Prostate gland (tissue), 2 donors: ENCODE results near the gene SERPINB11. TPM values are rescaled to one million over a fixed set of nuclear protein-coding genes. Genes with fewer than 3 reads are reported as not detected.
"Not testable (repeated sequence)": the region's sequence is repeated elsewhere in the genome, so short reads cannot be mapped to it uniquely, and the experiment has no call there.

ENCODE experiments used
- DNase-seq: peaks from one replicate; pipeline ENCODE4 v3.0.0-alpha.2; 2019; ENCODE audit warnings: low spot score
- H3K27ac ChIP-seq, 2 donors: fragments of 200-600 bp; sonication (generic); 2 replicates each; pipeline ENCODE4 v1.5.1; 2017 to 2019
- H3K27me3 ChIP-seq: fragments of 200-600 bp; sonication (generic); replicated peaks from 2 replicates; pipeline ENCODE4 v1.5.1; 2019; ENCODE audit not compliant: insufficient read depth
- H3K36me3 ChIP-seq, 2 donors: fragments of 200-600 bp; sonication (generic); 1 replicate in 1 of 2; 2 replicates in 1 of 2; pipeline versions ENCODE4 v1.5.1 to v1.8.1; 2017 to 2019
- H3K4me1 ChIP-seq: fragments of 200-600 bp; sonication (generic); replicated peaks from 2 replicates; pipeline ENCODE4 v1.5.1; 2019
- H3K4me3 ChIP-seq, 2 donors: fragments of 200-600 bp; sonication (generic); 2 replicates each; pipeline ENCODE4 v1.5.1; 2017 to 2019
- H3K9me3 ChIP-seq: fragments of 200-600 bp; sonication (generic); 2 replicates; pipeline ENCODE4 v1.5.1; 2017
- CTCF ChIP-seq, 4 experiments: fragments of 200-600 bp in 2 of 4; fragments of 450-650 bp in 2 of 4; sonication (generic) in 2 of 4; IDR thresholded peaks; 1 replicate in 3 of 4; 2 replicates in 1 of 4; pipeline ENCODE4 v1.5.1; 2016 to 2019; ENCODE audit warnings: antibody characterized with exemption in 4 of 4, mild to moderate bottlenecking in 2 of 4, moderate library complexity in 2 of 4
- POLR2A ChIP-seq: fragments of 450-650 bp; IDR thresholded peaks from one replicate; pipeline ENCODE4 v1.6.1; 2016; ENCODE audit warnings: antibody characterized with exemption, mild to moderate bottlenecking
- POLR2AphosphoS5 ChIP-seq: sonication (generic); formaldehyde crosslinking; IDR thresholded peaks from one replicate; pipeline ENCODE4 v1.6.1; 2017; ENCODE audit warnings: antibody characterized with exemption
- WGBS: methylation state at CpG from one replicate; pipeline ENCODE4 v1.1.5; 2018; 5-methylcytosine and 5-hydroxymethylcytosine counted together
- intact Hi-C: fragments of 100-400 bp; cut with DNase I; formaldehyde crosslinking; loops from one replicate; pipeline ENCODE4 v1.14.2; 2022
- total RNA-seq, 2 donors: library from RNA; depleted of rRNA; stranded (reverse); fragments of >200 nt; gene quantifications; one replicate each; pipeline ENCODE4 v1.1.0, GENCODE V29; 2016

The SERPINB11 gene
- total RNA-seq, 2 donors from 2014 or later, result 10.3 to 37.8 TPM

GRCh38 chr18:63749489-63749888 lies 46.7 kb downstream of the SERPINB11 start:
- DNase-seq, result no peak
- Histone ChIP-seq H3K27ac (no peak overlapping the region), H3K4me3 (no peak overlapping the region), H3K27me3 (no peaks in the 10 kb centered on the region), H3K4me1 (no peaks in the 10 kb centered on the region), H3K9me3 (no peaks in the 10 kb centered on the region), H3K36me3 (no peaks in the 10 kb centered on the region)
- TF ChIP-seq CTCF (IDR thresholded peaks at IDR 0.05) (no peak), POLR2A (no peak), POLR2AphosphoS5 (no peak)
- intact Hi-C loops, result no loop called here
- 88% methylated on average over 1 of the region's 1 CpG for WGBS

GRCh38 chr18:63752636-63753035 lies 49.9 kb downstream of the SERPINB11 start:
- intact Hi-C loops, result no loop called here
- no peak for DNase-seq
- Histone ChIP-seq H3K27ac (no peak overlapping the region), H3K9me3 (no peaks in the 10 kb centered on the region), H3K4me1 (no peaks in the 10 kb centered on the region), H3K36me3 (no peaks in the 10 kb centered on the region), H3K27me3 (no peaks in the 10 kb centered on the region), H3K4me3 (no peak overlapping the region)
- no peak for TF ChIP-seq POLR2AphosphoS5
- TF ChIP-seq POLR2A, result no peak
- no peak for TF ChIP-seq CTCF (IDR thresholded peaks at IDR 0.05)
- WGBS, result 82% methylated on average over 2 of the region's 2 CpGs

- H3K36me3 ChIP-seq, result no peaks in the 10 kb centered on the region
- H3K4me1 ChIP-seq, result no peaks in the 10 kb centered on the region
- no peak for TF ChIP-seq POLR2A
- H3K27ac ChIP-seq, result no peak overlapping the region
- DNase-seq, result no peak
- intact Hi-C loops, result no loop called here
- H3K27me3 ChIP-seq, result no peaks in the 10 kb centered on the region
- no peaks in the 10 kb centered on the region for H3K9me3 ChIP-seq
- H3K4me3 ChIP-seq, result no peak overlapping the region
Measured at GRCh38 chr18:63753676-63754075, 50.9 kb downstream of the SERPINB11 start.

- intact Hi-C loops, result no loop called here
- H3K27ac ChIP-seq, result no peak overlapping the region
- no peak for DNase-seq
- no peaks in the 10 kb centered on the region for H3K27me3 ChIP-seq
- no peaks in the 10 kb centered on the region for H3K9me3 ChIP-seq
- no peaks in the 10 kb centered on the region for H3K36me3 ChIP-seq
- no peak overlapping the region for H3K4me3 ChIP-seq
- no peaks in the 10 kb centered on the region for H3K4me1 ChIP-seq
- no peak for TF ChIP-seq POLR2A
- no peak for TF ChIP-seq CTCF (IDR thresholded peaks at IDR 0.05)
- TF ChIP-seq POLR2AphosphoS5, result no peak
Measured at GRCh38 chr18:63757541-63757940, 54.8 kb downstream of the SERPINB11 start.

GRCh38 chr18:63758615-63759240 lies 56.0 kb downstream of the SERPINB11 start:
- intact Hi-C loops, result no loop called here
- DNase-seq, result no peak
- Histone ChIP-seq H3K4me3 (no peak overlapping the region), H3K36me3 (no peaks in the 10 kb centered on the region), H3K27ac (no peak overlapping the region), H3K9me3 (no peaks in the 10 kb centered on the region), H3K27me3 (no peaks in the 10 kb centered on the region), H3K4me1 (no peaks in the 10 kb centered on the region)
- 50% methylated on average over 3 of the region's 3 CpGs for WGBS
- TF ChIP-seq POLR2A, result no peak
- TF ChIP-seq POLR2AphosphoS5, result no peak
- no peak for TF ChIP-seq CTCF (IDR thresholded peaks at IDR 0.05)

GRCh38 chr18:63759786-63760185 lies 57.0 kb downstream of the SERPINB11 start:
- not testable (repeated sequence) for DNase-seq

More at GRCh38 chr18:63759786-63760185, 57.0 kb downstream of the SERPINB11 start:
- intact Hi-C loops, H3K27ac ChIP-seq, H3K9me3 ChIP-seq, H3K4me3 ChIP-seq, H3K27me3 ChIP-seq, H3K36me3 ChIP-seq, H3K4me1 ChIP-seq: not testable (repeated sequence)
- 98% methylated on average over 2 of the region's 2 CpGs for WGBS
